Hematopoietic multipotent progenitor cell treated with erythropoietin and hydrocortisone succinate and interleukin-3 and kit ligand, for 17 days (in vitro differentiated cells): Measurements from ENCODE around the gene CT47C1.
"Not testable (repeated sequence)": the region's sequence is repeated elsewhere in the genome, so short reads cannot be mapped to it uniquely, and the experiment has no call there.

ENCODE experiments used
- DNase-seq: peaks from one replicate; pipeline ENCODE4 v3.0.0-alpha.2; 2015; ENCODE audit warnings: low spot score

Gene CT47C1

GRCh38 chrX:119072744-119073143 lies at the start of gene CT47C1:
Gene CT47C1 (plus strand): TSS chrX:119072993. CDS start chrX:119073226, 233 bp downstream.
- DNase-seq: no peak

- no peak for DNase-seq
Observed at GRCh38 chrX:119025900-119026299, 46.9 kb upstream of the CT47C1 start.

- DNase-seq: not testable (repeated sequence)
Observed at GRCh38 chrX:119026344-119026743, 46.4 kb upstream of the CT47C1 start.

GRCh38 chrX:119027960-119028732 lies 44.6 kb upstream of the CT47C1 start:
- DNase-seq: not testable (repeated sequence)

GRCh38 chrX:119028733-119029330 lies 44.0 kb upstream of the CT47C1 start:
- DNase-seq: no peak

- DNase-seq: not testable (repeated sequence)
Observed at GRCh38 chrX:119029656-119030055, 43.1 kb upstream of the CT47C1 start.

GRCh38 chrX:119030990-119031389 lies 41.8 kb upstream of the CT47C1 start:
- DNase-seq: no peak

- DNase-seq: no peak
Observed at GRCh38 chrX:119036107-119037029, 36.4 kb upstream of the CT47C1 start.

- DNase-seq: no peak
Observed at GRCh38 chrX:119040432-119040831, 32.4 kb upstream of the CT47C1 start.

GRCh38 chrX:119041175-119041574 lies 31.6 kb upstream of the CT47C1 start:
- DNase-seq: no peak

- no peak for DNase-seq
Observed at GRCh38 chrX:119042040-119042439, 30.8 kb upstream of the CT47C1 start.

- no peak for DNase-seq
Observed at GRCh38 chrX:119042996-119043395, 29.8 kb upstream of the CT47C1 start.

GRCh38 chrX:119045884-119046283 lies 26.9 kb upstream of the CT47C1 start:
- no peak for DNase-seq

- no peak for DNase-seq
Observed at GRCh38 chrX:119055687-119056086, 17.1 kb upstream of the CT47C1 start.

GRCh38 chrX:119062750-119063374 lies 9.9 kb upstream of the CT47C1 start:
- no peak for DNase-seq

GRCh38 chrX:119063428-119063827 lies 9.4 kb upstream of the CT47C1 start:
- no peak for DNase-seq

- no peak for DNase-seq
Observed at GRCh38 chrX:119067023-119067739, 5.6 kb upstream of the CT47C1 start.

GRCh38 chrX:119069128-119069527 lies 3.7 kb upstream of the CT47C1 start:
- DNase-seq: no peak

GRCh38 chrX:119069762-119070161 lies 3.0 kb upstream of the CT47C1 start:
- no peak for DNase-seq

GRCh38 chrX:119071381-119071780 lies 1.4 kb upstream of the CT47C1 start:
- DNase-seq: no peak

GRCh38 chrX:119073200-119073905 lies 560 bp downstream of the CT47C1 start:
- no peak for DNase-seq
